Measurements from ENCODE around the gene DHX58.

DNA sequence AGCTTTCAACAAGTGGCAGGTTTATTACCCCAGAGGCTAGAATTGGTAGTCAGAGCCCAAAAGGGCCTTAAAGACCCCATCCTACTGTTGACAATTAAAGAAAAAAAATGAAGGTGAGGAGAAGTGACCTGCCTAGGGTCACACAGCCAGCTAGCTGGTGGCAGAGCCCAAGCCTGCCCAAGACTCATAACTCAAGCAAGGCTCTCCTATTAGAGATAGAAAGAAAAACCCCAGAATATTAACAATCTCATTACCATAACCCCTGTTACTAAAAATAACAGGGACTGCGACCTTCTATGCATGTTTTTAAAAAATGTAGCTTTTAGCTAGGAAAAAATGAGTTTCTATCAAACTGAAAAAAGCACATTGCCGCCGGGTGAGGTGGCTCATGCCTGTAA lies 24.1 kb upstream of the DHX58 start:
- TF ChIP-seq, protein P1, sequence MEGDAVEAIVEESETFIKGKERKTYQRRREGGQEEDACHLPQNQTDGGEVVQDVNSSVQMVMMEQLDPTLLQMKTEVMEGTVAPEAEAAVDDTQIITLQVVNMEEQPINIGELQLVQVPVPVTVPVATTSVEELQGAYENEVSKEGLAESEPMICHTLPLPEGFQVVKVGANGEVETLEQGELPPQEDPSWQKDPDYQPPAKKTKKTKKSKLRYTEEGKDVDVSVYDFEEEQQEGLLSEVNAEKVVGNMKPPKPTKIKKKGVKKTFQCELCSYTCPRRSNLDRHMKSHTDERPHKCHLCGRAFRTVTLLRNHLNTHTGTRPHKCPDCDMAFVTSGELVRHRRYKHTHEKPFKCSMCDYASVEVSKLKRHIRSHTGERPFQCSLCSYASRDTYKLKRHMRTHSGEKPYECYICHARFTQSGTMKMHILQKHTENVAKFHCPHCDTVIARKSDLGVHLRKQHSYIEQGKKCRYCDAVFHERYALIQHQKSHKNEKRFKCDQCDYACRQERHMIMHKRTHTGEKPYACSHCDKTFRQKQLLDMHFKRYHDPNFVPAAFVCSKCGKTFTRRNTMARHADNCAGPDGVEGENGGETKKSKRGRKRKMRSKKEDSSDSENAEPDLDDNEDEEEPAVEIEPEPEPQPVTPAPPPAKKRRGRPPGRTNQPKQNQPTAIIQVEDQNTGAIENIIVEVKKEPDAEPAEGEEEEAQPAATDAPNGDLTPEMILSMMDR (IDR thresholded peaks at IDR 0.05 in 8 of 11, conservative IDR thresholded peaks at IDR 0.05 in 3 of 11) = no peak
- no peak for TF ChIP-seq POLR2A (IDR thresholded peaks at IDR 0.05)

Data from spleen (tissue), 7 donors.